GM10266 (cell line): ENCODE measurements around the gene SPTBN4.
A peak's percentile ranks its signal among the peaks of the same experiment; 100 is the strongest.
"Not testable (repeated sequence)": the region's sequence is repeated elsewhere in the genome, so short reads cannot be mapped to it uniquely, and the experiment has no call there.

Source experiments
- DNase-seq: peaks from one replicate; pipeline ENCODE4 v3.0.0; 2012; ENCODE audit errors: extremely low spot score
- CTCF ChIP-seq: IDR thresholded peaks from 2 replicates; pipeline ENCODE4 v1.5.1; 2012; ENCODE audit warnings: mild to moderate bottlenecking, low read depth; ENCODE audit not compliant: control insufficient read depth, insufficient read depth; ENCODE audit errors: missing control alignments

SPTBN4 gene

GRCh38 chr19:40542202-40542859 lies 75.5 kb downstream of the SPTBN4 start:
- no peak for DNase-seq
- no peak for TF ChIP-seq CTCF

- no peak for TF ChIP-seq CTCF
- DNase-seq, result no peak
Measured at GRCh38 chr19:40543029-40543597, 76.3 kb downstream of the SPTBN4 start.

- DNase-seq, result not testable (repeated sequence)
Measured at GRCh38 chr19:40546153-40546841, 79.5 kb downstream of the SPTBN4 start.

- not testable (repeated sequence) for DNase-seq
Measured at GRCh38 chr19:40547190-40547589, 80.4 kb downstream of the SPTBN4 start.

- DNase-seq, result no peak
- no peak for TF ChIP-seq CTCF
Measured at GRCh38 chr19:40547836-40548235, 81.0 kb downstream of the SPTBN4 start.

GRCh38 chr19:40549007-40549708 lies 82.4 kb downstream of the SPTBN4 start:
- peak; percentile 75 for TF ChIP-seq CTCF
- peak; percentile 91 for DNase-seq

- DNase-seq, result no peak
- TF ChIP-seq CTCF, result no peak
Measured at GRCh38 chr19:40550951-40551350, 84.2 kb downstream of the SPTBN4 start.

- TF ChIP-seq CTCF, result no peak
Measured at GRCh38 chr19:40552848-40553247, 86.0 kb downstream of the SPTBN4 start.

More at GRCh38 chr19:40552848-40553247, 86.0 kb downstream of the SPTBN4 start:
- DNase-seq, result no peak
